GM12864 (cell line): Measurements from ENCODE around the gene CDK15.

Source experiments
- DNase-seq: peaks from one replicate; pipeline ENCODE4 v3.0.0-alpha.2; 2011; ENCODE audit warnings: low read depth
- H3K4me3 ChIP-seq: 2 replicates; pipeline ENCODE4 v1.5.1; 2011; ENCODE audit warnings: mild to moderate bottlenecking, low read depth, low read length, control low read depth
- TF ChIP-seq, protein P1 (sequence below): IDR thresholded peaks from 2 replicates; pipeline ENCODE4 v1.5.1; 2011; ENCODE audit warnings: low read depth, mild to moderate bottlenecking, moderate library complexity, low read length, control low read depth, inconsistent platforms; ENCODE audit errors: missing control alignments

CDK15 gene

DNA sequence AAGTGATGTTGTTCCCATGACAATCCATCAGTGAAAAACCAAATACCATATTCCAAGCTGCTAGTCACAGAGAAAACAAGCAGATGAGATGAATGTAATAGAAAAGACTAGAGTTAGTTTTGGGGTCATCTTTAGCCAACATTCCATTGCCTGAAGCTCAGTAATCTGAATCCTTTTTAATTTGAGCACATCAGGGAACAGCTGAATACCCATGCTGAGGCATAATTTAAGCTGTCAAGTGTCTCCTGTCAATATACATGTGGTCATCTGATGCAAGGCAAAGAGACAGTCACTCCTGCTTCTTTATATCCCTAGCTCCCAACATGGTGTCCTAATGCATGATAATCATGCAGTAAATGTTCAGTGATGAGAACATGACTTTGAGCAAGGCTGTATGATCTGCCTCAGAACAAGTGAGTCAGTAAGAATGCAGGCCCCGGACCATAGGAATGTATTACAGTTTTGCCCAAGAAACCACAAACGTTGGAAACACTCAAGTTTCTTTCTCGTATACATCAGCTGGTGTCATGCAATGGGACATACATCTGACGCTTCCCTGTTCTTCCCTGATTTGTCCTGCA, 48.0 kb downstream of the CDK15 start:
- H3K4me3 ChIP-seq: no peak overlapping the region
- DNase-seq: no peak
- TF ChIP-seq, protein P1, sequence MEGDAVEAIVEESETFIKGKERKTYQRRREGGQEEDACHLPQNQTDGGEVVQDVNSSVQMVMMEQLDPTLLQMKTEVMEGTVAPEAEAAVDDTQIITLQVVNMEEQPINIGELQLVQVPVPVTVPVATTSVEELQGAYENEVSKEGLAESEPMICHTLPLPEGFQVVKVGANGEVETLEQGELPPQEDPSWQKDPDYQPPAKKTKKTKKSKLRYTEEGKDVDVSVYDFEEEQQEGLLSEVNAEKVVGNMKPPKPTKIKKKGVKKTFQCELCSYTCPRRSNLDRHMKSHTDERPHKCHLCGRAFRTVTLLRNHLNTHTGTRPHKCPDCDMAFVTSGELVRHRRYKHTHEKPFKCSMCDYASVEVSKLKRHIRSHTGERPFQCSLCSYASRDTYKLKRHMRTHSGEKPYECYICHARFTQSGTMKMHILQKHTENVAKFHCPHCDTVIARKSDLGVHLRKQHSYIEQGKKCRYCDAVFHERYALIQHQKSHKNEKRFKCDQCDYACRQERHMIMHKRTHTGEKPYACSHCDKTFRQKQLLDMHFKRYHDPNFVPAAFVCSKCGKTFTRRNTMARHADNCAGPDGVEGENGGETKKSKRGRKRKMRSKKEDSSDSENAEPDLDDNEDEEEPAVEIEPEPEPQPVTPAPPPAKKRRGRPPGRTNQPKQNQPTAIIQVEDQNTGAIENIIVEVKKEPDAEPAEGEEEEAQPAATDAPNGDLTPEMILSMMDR: no peak

DNA sequence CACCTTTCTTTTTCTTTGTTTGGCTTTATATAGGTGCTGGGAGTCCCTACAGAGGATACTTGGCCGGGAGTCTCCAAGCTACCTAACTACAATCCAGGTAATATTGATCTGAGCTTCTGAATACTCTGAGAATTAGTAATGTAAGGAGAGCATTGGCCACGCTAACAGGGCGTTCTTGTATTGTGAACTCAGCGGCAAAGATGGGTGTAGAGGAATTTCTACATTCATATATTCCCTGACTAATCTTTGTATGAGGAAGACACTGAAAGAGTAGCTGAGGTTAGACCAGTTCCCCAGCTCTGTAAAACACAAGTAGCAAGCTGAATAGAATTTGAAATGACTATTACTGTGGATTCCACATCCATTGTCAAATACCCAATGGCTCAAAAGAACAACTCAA, 48.5 kb downstream of the CDK15 start:
- TF ChIP-seq, protein P1: no peak
- H3K4me3 ChIP-seq: no peak overlapping the region
- DNase-seq: no peak

DNA sequence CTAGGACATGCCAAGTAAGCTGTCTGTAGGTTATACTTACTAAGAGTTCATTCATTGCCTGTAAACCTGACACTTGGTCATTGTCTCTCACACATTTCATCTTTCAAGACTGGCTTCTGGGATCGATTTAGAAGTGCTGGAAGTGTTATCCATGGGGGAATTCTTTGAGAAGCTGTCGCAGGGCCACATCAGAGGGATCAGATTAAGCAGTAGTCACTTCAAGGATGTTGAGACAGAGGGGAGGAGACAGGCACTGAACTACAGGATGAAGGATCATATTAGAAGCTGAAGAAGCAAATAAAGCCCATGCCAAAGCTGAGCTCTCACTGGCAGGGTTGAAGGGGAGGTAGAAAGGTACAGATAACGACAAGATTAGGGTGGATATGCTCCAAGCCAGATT, 49.0 kb downstream of the CDK15 start:
- no peak for DNase-seq
- TF ChIP-seq, protein P1: no peak
- no peak overlapping the region for H3K4me3 ChIP-seq

DNA sequence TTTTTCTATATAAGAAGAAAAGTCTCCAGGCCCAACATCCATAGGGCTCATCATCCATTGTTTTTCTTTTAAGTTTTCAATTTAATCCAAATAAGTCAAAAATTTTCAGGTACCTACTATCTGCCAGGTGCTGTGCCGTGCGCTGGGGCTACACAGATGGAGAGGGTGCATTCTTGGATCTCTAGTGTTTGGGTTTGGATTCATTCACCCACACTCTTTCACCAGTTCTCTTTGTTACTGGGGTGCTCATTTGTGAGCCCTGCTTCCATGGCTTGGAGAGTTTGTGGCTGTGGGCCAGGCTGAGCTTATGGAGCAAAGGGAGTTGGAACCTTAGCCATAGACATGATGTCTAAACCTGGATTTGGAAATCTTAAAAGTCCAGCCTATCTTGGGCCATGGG, 51.0 kb downstream of the CDK15 start:
- DNase-seq: no peak
- H3K4me3 ChIP-seq: no peak overlapping the region
- TF ChIP-seq, protein P1: no peak

DNA sequence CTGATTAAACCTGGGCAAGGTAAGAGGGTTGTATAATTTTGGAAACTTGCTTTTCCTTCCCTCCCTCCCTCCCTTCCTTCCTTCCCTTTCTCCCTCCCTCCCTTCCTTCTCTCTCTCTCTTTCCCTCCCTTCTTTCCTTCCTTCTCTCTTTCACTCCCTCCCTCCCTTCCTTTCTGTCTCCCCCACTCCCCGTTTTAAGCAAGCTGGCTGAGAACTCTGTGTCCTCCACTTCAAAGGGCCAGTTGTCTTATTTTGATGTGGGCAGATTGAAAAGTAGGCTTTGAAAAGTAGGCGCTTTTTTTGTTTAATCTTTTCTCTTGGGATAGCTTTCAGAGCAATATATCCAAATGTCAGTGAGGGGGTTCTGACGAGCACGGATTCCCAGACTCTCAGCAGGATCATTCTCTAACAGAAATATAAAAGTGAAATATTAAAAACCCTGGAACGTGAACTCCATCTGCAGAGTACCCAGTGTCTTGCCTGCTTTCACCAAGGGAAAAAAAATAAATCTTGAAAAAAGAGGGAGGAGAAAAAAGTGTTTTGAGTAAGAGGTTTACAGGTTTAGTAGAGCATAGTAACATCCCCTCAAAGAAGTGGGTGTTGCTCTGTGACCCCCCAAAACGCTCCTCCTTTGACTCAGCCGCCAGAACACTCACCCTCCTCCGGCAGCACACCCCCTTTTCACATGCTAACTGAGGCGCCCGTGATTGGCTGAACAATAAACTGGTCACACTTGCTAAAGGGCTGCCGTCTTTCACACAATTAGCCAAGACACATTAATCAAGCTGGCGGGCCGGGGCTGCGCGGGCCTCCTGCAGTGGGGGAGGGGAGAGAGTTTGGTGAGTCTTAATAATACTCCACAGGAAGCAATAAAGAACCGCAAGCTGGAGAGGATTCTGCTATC, 52.2 kb downstream of the CDK15 start:
- no peak for DNase-seq
- TF ChIP-seq, protein P1: no peak
- H3K4me3 ChIP-seq: no peak overlapping the region

DNA sequence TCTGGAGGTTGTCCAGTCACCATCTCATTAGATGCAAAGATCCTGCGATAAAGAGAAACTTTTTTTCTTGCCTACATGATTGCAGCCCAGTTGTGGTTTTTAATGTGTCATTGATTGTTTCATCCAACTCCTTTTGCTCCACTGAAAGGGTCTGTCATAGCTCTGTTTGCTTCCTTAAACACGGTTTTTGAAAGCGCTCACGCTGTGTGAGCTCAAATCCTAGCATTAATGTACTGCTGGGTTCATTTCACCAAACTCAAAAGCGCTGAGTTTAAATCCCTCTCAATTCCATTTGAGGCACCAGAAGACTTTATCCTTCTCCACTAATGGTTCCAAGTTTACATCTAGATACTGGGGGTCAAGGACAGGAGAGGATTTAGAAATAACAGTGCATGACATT, 53.6 kb downstream of the CDK15 start:
- no peak for DNase-seq
- TF ChIP-seq, protein P1: no peak
- no peak overlapping the region for H3K4me3 ChIP-seq
